ENCODE data around the gene UMODL1.
A peak's percentile ranks its signal among the peaks of the same experiment; 100 is the strongest.

The UMODL1 gene

GRCh38 chr21:42137191-42137904, 66.2 kb downstream of the UMODL1 start:
- FAIRE-seq: no peak

DNA sequence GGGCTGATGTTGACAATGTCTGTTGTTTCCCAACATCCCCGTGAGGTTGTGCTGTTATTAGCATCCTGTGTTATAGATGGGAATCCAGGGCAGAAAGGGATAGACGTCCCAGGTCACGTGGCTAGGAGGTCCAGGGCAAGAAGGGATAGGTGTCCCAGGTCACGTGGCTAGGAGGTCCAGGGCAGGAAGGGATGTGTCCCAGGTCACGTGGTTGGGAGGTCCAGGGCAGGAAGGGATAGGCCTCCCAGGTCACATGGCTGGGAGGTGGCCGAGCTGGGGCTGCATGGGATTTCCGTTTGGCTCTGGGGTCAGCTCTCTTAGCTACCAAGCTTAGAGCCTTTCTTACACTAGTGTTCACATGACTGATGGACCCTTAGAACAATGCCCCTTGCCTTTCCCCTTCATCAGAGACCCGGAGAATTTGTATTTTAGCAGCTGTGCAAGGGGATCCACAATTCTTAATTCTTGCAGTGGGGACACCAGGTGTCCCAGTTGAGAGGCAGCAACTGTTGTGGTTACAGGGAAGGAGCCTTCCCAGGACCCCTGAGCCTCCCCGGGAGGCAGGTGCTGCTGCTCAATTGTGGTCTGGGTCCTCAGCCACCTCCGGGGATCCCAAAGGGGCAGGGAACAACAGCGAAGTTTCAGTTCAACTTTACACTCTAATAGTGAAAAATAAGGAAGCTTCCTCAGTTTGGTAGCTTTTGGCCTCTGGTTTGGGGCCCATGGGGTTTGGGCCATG, 69.2 kb downstream of the UMODL1 start:
- no peak for FAIRE-seq

- FAIRE-seq: no peak
Measured at GRCh38 chr21:42141643-42142042, 70.5 kb downstream of the UMODL1 start.

GRCh38 chr21:42142141-42142540, 71.0 kb downstream of the UMODL1 start:
- no peak for FAIRE-seq

- FAIRE-seq: no peak
Measured at GRCh38 chr21:42142627-42143026, 71.5 kb downstream of the UMODL1 start.

DNA sequence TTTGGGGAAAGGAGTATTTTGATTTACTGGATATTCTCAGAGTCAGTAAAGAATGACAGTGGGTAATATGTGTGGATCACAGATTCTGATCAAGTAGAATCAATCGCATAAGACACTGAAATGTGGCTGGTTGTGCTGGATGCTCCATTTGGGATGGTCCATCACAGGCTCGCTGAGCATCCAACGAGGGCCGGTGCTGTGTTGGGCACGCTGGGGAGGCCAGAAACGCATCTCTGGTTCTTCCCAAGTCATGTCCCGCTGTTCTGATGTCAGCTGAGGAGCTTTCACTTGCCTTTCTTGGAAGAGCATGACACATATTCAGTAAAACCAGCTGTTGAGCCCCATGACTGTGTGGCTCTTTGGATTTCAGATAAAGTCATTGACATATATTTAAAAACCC, 72.0 kb downstream of the UMODL1 start:
- no peak for FAIRE-seq

DNA sequence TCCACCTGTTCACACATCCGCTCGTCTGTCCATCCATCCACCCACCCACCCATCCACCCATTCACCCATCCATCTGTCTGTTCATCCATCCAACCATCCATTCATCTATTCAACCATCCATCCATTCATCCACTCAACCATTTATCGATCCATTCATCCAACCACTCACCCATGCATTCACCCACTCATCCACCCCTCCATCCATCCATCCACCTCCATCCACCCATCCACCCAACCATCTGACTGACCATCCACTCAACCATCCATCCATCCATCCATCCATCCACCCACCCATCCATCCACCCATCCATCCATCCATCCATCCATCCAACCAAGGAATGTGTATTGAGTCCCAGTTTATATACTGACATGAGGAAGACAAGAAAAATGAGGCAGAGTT, 73.1 kb downstream of the UMODL1 start:
- no peak for FAIRE-seq

DNA sequence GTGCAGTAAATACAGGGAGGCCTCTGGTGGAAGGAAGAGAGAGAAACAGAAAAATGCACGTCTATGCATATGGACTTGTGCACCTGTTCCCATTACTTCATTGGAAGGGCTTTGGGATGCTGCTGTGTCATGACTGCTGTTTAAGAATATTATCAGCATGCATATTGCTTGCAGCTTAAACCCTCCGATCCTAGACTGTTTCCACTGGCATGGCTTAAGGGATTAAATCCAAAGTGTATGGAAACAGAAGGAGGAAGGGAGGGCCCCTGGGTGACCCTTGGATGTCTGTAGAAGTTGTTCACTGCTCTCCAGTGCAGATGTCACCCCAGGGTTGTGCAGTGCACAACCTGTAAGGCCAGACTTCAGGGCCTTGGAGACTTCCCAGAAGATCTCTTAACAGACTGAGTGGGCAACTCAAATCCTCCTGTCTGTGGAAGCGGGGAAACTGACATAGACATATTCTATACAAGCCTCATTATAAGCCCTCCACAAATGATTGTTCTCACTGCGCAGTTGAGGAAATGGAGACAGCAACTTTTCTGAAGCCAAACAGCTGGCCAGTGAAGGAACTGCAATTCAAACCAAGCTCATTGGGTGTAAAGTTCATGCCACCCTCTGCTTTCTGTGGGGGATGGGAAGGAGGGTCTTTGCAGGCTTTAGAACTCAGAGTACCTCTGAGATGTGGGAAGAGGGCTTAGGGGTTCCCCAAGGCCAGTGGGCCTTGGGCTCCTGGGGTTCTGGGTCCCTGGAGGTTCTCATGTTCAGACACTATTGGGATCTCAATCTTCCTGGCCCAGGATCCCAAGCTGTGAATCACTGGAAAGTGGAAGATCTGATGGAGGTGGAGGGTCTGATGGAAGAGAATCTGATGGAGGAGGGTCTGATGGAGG, 73.8 kb downstream of the UMODL1 start:
- FAIRE-seq: no peak

- peak; percentile 15 for FAIRE-seq
Measured at GRCh38 chr21:42145569-42146272, 74.6 kb downstream of the UMODL1 start.

DNA sequence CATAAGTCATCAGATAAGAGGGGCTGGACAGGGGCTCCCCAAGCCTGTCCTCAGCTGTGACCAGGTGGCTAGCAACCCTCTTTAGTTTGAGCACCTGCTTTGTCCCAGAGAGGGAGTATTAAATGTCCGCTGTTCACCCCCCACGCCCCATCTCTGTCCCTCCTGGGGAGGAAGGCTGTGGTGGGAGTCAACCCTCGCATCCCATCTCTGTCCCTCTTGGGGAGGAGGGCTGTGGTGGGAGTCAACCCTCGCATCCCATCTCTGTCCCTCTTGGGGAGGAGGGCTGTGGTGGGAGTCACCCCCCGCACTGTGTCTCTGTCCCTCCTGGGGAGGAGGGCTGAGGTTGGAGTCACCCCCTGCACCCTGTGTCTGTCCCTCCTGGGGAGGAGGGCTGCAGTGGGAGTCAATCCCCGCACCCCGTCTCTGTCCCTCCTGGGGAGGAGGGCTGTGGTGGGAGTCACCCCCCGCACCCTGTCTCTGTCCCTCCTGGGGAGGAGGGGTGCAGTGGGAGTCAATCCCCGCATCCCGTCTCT, 75.2 kb downstream of the UMODL1 start:
- no peak for FAIRE-seq

GRCh38 chr21:42146821-42147220, 75.7 kb downstream of the UMODL1 start:
- no peak for FAIRE-seq

- no peak for FAIRE-seq
Measured at GRCh38 chr21:42147386-42148020, 76.4 kb downstream of the UMODL1 start.

DNA sequence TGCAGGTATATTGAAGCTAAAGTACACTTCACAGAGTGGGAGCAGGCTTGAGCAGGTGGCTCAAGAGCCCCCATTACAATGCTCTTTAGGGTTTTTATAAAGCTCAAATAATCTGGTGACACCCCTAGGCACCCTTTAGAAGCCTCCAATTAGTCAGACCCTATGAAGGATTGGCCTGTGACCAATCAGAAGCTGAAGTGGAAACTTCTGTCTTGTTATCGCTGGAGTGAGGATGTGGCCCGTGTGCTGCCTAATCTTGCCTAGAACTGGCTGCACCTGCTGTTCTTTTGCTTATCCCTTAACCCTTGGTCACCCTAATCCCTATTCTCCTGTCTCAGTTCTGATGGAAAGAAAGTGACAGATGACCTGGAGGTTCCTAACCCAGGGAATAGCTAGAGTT, 77.0 kb downstream of the UMODL1 start:
- no peak for FAIRE-seq

DNA sequence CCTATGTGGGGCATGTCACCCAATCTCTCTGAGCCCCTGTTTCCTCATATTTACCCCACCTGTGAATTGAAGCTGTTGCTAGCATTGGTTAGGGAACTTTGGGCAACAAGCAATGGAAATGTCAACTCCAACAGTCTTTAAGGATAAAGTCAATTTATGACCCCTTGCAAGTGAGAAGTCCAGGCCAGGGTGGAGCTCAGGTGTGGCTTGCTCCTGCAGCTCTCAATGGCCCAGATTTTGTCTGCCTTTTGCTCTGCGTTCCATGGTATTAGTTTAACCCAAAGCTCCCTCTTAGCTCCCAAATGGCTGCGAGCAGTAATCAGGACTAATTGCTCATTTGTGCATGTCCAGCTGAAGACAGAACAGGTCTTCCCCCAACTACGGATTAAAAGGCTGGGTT, 77.5 kb downstream of the UMODL1 start:
- no peak for FAIRE-seq

DNA sequence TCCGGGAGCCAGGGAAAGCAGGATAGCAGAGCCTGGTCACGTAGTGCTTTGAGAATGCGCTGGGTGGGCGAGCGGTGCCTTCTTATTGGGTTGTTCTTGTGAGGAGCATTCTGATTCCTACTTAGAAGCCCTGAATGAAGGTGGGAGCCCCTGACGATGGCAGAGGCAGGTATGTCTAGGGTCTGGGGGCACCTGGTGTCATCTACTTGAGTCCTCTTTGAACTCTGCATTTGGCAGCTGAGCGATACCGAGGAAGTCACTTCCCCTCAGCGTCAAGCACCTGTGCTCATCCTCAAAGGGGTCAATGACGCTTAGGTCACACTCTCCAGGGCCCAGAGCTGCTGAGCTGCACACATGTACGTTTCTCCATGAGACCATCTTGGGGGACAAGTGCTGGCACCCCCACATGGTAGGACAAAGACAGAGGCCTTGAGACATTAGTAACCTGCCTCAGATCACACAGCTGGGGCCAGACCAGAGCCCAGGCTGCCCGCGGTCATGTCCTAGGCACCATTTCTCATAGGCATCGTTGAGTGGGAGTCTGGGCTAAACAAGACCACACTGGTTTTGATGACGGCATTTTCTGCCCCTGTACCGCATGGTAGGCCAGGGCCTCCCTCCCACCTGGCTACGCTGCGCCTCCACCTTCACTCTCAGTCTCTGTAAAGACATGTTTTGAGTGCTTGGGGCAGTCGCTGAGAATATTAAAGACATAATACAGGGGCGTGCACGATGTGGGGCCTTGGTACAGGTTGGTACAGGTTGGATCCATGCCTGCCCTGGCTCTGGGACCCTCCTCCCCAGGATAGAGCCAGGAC, 78.7 kb downstream of the UMODL1 start:
- no peak for FAIRE-seq

DNA sequence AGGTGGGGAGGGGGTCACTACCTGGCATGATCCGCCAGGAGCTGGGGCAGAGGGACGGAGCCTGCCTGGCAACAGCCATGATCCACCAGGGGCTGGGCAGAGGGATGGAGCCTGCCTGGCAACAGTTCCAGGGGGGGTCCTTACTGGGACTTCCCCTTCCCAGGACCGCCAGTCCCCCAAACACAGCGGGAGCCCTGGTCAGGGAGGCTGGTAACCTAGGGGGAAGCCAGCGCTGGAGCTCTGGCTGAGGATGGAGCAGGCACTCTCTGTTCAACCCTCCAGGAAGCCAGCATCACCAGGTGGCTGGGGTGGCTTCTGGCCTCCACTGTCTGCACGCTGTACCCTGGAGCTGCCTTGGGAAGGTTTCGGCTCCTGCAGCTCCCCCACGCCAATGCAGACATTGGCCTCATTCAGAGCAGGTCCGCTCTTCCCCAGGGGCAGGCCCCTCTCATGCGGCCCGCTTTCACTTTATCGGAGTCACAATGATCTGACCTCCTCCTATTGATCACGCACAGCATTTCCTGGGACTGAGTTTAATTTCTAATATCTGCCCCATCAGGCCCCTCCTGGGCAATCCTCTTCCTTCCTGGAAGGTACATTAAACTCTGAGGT, 79.5 kb downstream of the UMODL1 start:
- no peak for FAIRE-seq

GRCh38 chr21:42151148-42151947, 80.2 kb downstream of the UMODL1 start:
- no peak for FAIRE-seq

- no peak for FAIRE-seq
Measured at GRCh38 chr21:42151948-42152220, 80.8 kb downstream of the UMODL1 start.

DNA sequence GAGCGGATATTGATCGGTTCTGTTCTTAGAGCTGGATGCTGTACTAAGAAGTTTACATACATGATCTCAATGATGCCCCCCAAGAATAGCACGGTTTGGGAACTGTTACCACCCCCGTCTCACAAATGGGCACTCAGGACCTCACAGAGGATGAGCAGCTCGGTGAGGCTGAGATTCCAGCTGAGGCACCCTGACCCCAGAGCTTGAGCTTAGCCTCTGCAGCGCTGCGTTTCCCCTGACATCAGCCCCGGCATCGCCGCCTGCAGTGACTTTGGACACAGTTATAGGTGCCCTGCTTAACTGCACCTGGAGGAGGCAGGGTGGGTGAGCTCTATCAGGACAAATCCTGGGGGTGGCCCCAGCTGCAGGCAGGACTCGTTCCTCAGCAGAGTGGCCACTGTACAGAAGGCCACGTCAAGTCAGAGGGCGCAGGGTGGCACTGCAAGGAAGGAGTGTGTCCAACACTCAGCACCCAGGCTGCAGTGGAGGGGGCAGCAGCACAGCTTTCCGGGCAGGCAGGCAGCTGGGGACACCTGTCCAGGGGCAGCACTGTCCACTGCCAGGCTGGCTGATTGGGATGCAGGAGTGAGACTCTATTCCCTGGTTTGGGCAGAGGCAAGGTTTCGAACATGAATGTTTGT, 82.0 kb downstream of the UMODL1 start:
- no peak for FAIRE-seq

- FAIRE-seq: no peak
Measured at GRCh38 chr21:42153746-42154145, 82.6 kb downstream of the UMODL1 start.

Measured in endometrium (tissue), 2 donors.